H1 (cell line): ENCODE results near the gene FAM9B. TPM values are rescaled to one million over a fixed set of nuclear protein-coding genes. Genes with fewer than 3 reads are reported as not detected.

Source experiments
- CTCF ChIA-PET: fragments of 300-600 bp; sonication (Branson Sonifier 250); formaldehyde crosslinking; loops from one replicate; lab custom pipeline; 2021; ENCODE audit not compliant: partially characterized antibody; lab: Charles Lee
- POLR2A ChIA-PET: fragments of 300-600 bp; sonication (Branson Sonifier 250); formaldehyde crosslinking; loops from one replicate; lab custom pipeline; 2021; ENCODE audit warnings: inconsistent platforms; ENCODE audit not compliant: partially characterized antibody; lab: Charles Lee
- DNase-seq, 2 experiments: peaks; one replicate each; pipeline versions ENCODE4 v3.0.0 to v3.0.0-alpha.2; 2010 to 2022; ENCODE audit warnings: low spot score in 2 of 2, low read depth in 1 of 2, mixed read lengths in 1 of 2
- FAIRE-seq: peaks from 2 replicates; lab custom pipeline; 2011; peaks lifted over from hg19 to GRCh38; lab: Jason Lieb, UNC
- H2AFZ ChIP-seq: 2 replicates; pipeline ENCODE4 v1.8.1; 2012; ENCODE audit warnings: low read length, inconsistent platforms
- H2AK5ac ChIP-seq: 2 replicates; pipeline ENCODE4 v1.6.1; 2013; ENCODE audit warnings: low read depth, low read length
- H2BK120ac ChIP-seq: replicated peaks from 2 replicates; pipeline ENCODE3; 2013; ENCODE audit warnings: low read depth, low read length, inconsistent platforms
- H2BK12ac ChIP-seq: 2 replicates; pipeline ENCODE4 v1.6.1; 2013; ENCODE audit warnings: low read depth, low read length
- H2BK15ac ChIP-seq: 2 replicates; pipeline ENCODE4 v1.6.1; 2013; ENCODE audit warnings: low read length
- H2BK20ac ChIP-seq: 2 replicates; pipeline ENCODE4 v1.6.1; 2013; ENCODE audit warnings: low read length
- H2BK5ac ChIP-seq: 2 replicates; pipeline ENCODE4 v1.6.1; 2013; ENCODE audit warnings: low read depth, low read length
- H3K14ac ChIP-seq: 2 replicates; pipeline ENCODE4 v1.6.1; 2013; ENCODE audit warnings: inconsistent platforms; ENCODE audit not compliant: insufficient read length
- H3K18ac ChIP-seq: 2 replicates; pipeline ENCODE4 v1.6.1; 2013; ENCODE audit warnings: low read length; ENCODE audit errors: extremely low read depth
- H3K23ac ChIP-seq: 2 replicates; pipeline ENCODE4 v1.6.1; 2013; ENCODE audit warnings: inconsistent platforms; ENCODE audit not compliant: insufficient read length
- H3K23me2 ChIP-seq: 2 replicates; pipeline ENCODE4 v1.6.1; 2013; ENCODE audit warnings: low read depth, low read length
- H3K27ac ChIP-seq: 2 replicates; pipeline ENCODE4 v1.6.1; 2011; ENCODE audit warnings: low read depth, low read length, inconsistent platforms
- H3K27me3 ChIP-seq, 4 experiments: replicated peaks in 1 of 4; 1 replicate in 1 of 4; 2 replicates in 3 of 4; pipeline versions ENCODE4 v1.6.1 to v1.8.1; 2011 to 2013; ENCODE audit warnings: low read length in 3 of 4, mild to moderate bottlenecking in 3 of 4, inconsistent platforms in 2 of 4, mixed read lengths in 2 of 4, moderate library complexity in 1 of 4; ENCODE audit not compliant: control insufficient read depth in 3 of 4, insufficient read depth in 3 of 4; ENCODE audit errors: extremely low read depth in 1 of 4
- H3K36me3 ChIP-seq, 4 experiments: 2 replicates each; pipeline versions ENCODE4 v1.6.1 to v1.8.1; 2011 to 2013; ENCODE audit warnings: mild to moderate bottlenecking in 4 of 4, low read length in 3 of 4, moderate library complexity in 2 of 4, control low read depth in 1 of 4, inconsistent platforms in 1 of 4; ENCODE audit not compliant: insufficient read depth in 4 of 4, control insufficient read depth in 2 of 4
- H3K4ac ChIP-seq: replicated peaks from 2 replicates; pipeline ENCODE3; 2013; ENCODE audit warnings: low read length, low read depth, mixed read lengths, inconsistent platforms; ENCODE audit not compliant: insufficient read length
- H3K4me1 ChIP-seq, 4 experiments: replicated peaks in 1 of 4; 1 replicate in 1 of 4; 2 replicates in 3 of 4; pipeline versions ENCODE4 v1.6.1 to v1.8.1; 2011 to 2013; ENCODE audit warnings: low read length in 3 of 4, inconsistent platforms in 2 of 4, mixed read lengths in 1 of 4; ENCODE audit not compliant: insufficient read depth in 4 of 4, control insufficient read depth in 3 of 4
- H3K4me2 ChIP-seq, 2 experiments: 2 replicates each; pipeline versions ENCODE4 v1.6.1 to v1.8.1; 2011 to 2013; ENCODE audit warnings: low read depth in 2 of 2, low read length in 2 of 2, control low read depth in 1 of 2, inconsistent platforms in 1 of 2, mild to moderate bottlenecking in 1 of 2; ENCODE audit not compliant: insufficient read depth in 1 of 2
- H3K4me3 ChIP-seq, 4 experiments: fragments of 200-600, 300-600 bp in 1 of 4; sonication (generic), shearing (Covaris generic), sonication (Bioruptor Twin) in 1 of 4; 2 replicates each; pipeline versions ENCODE4 v1.5.1 to v1.8.1; 2011 to 2016; ENCODE audit warnings: low read length in 4 of 4, low read depth in 3 of 4, control low read depth in 2 of 4, inconsistent platforms in 2 of 4, mild to moderate bottlenecking in 2 of 4, mixed read lengths in 1 of 4, moderate library complexity in 1 of 4; ENCODE audit not compliant: insufficient read depth in 2 of 4; ENCODE audit errors: extremely low read depth in 1 of 4
- H3K56ac ChIP-seq: replicated peaks from 2 replicates; pipeline ENCODE3; 2013; ENCODE audit warnings: low read depth, mild to moderate bottlenecking, mixed read lengths, low read length, inconsistent platforms; ENCODE audit not compliant: insufficient read length
- H3K79me1 ChIP-seq: 2 replicates; pipeline ENCODE4 v1.6.1; 2013; ENCODE audit warnings: low read depth, low read length, control low read depth
- H3K79me2 ChIP-seq, 2 experiments: 2 replicates each; pipeline versions ENCODE4 v1.6.1 to v1.8.1; 2012 to 2013; ENCODE audit warnings: low read length in 2 of 2, mild to moderate bottlenecking in 2 of 2, inconsistent platforms in 1 of 2; ENCODE audit not compliant: insufficient read depth in 2 of 2, control insufficient read depth in 1 of 2
- H3K9ac ChIP-seq, 4 experiments: replicated peaks in 1 of 4; 1 replicate in 1 of 4; 2 replicates in 3 of 4; pipeline versions ENCODE4 v1.6.1 to v1.8.1; 2011 to 2013; ENCODE audit warnings: low read depth in 3 of 4, low read length in 3 of 4, control low read depth in 2 of 4, mild to moderate bottlenecking in 2 of 4, moderate library complexity in 2 of 4, inconsistent platforms in 1 of 4; ENCODE audit errors: extremely low read depth in 1 of 4
- H3K9me3 ChIP-seq, 2 experiments: 2 replicates each; pipeline versions ENCODE4 v1.6.1 to v1.8.1; 2012 to 2013; ENCODE audit warnings: mild to moderate bottlenecking in 2 of 2, moderate library complexity in 2 of 2, control low read depth in 1 of 2, inconsistent platforms in 1 of 2, low read depth in 1 of 2, low read length in 1 of 2, mixed read lengths in 1 of 2; ENCODE audit not compliant: insufficient read depth in 2 of 2
- H4K20me1 ChIP-seq, 2 experiments: replicated peaks in 1 of 2; 2 replicates each; pipeline versions ENCODE3 to v1.8.1; 2011 to 2013; ENCODE audit warnings: inconsistent platforms in 2 of 2, low read length in 2 of 2, mild to moderate bottlenecking in 1 of 2; ENCODE audit not compliant: insufficient read depth in 2 of 2, control insufficient read depth in 1 of 2
- H4K5ac ChIP-seq: 2 replicates; pipeline ENCODE4 v1.6.1; 2013; ENCODE audit warnings: low read length, low read depth, mixed read lengths, inconsistent platforms; ENCODE audit not compliant: insufficient read length
- H4K8ac ChIP-seq: 2 replicates; pipeline ENCODE4 v1.8.0; 2013; ENCODE audit warnings: mild to moderate bottlenecking, moderate library complexity, low read length, inconsistent platforms; ENCODE audit not compliant: insufficient read depth; ENCODE audit errors: extremely low read depth
- H4K91ac ChIP-seq: replicated peaks from 2 replicates; pipeline ENCODE3; 2013; ENCODE audit warnings: low read length, mixed read lengths, inconsistent platforms; ENCODE audit not compliant: insufficient read length
- ATF2 ChIP-seq: IDR thresholded peaks from 2 replicates; pipeline ENCODE4 v1.6.1; 2012; ENCODE audit warnings: low read length, inconsistent platforms
- WGBS, 2 experiments: shearing (Covaris generic) in 1 of 2; methylation state at CpG; one replicate each; pipeline versions ENCODE4 v1.1.6 to v1.1.7; 2013 to 2015; ENCODE audit warnings: low lambda C conversion rate in 2 of 2, mixed read lengths in 2 of 2, inconsistent platforms in 1 of 2, low coverage in 1 of 2, missing lambda C conversion rate in 1 of 2; ENCODE audit not compliant: insufficient replicate concordance in 2 of 2, insufficient coverage in 1 of 2, insufficient read length in 1 of 2; ENCODE audit errors: extremely low coverage in 1 of 2, missing lambda C conversion rate in 1 of 2; 5-methylcytosine and 5-hydroxymethylcytosine counted together
- polyA plus RNA-seq, 7 experiments: library from polyadenylated mRNA; depleted of rRNA in 3 of 7; stranded (reverse) in 5 of 7; unstranded in 2 of 7; fragments of >200 nt in 5 of 7; fragments of 200-250 nt in 2 of 7; gene quantifications; 1 replicate in 5 of 7; 2 replicates in 1 of 7; 4 replicates in 1 of 7; pipeline versions ENCODE4 v1.2.1 to v1.2.3, GENCODE V29; 2011 to 2013; ENCODE audit warnings: missing spikeins in 2 of 7, mixed read lengths in 2 of 7
- total RNA-seq: library from RNA; stranded (reverse); fragmentation: NEBNext Ultra II Directional; extraction: Animal tissue kit (Norgen Biotek cat#: 25700); gene quantifications from 2 replicates; pipeline ENCODE4 v1.2.1, GENCODE V29; 2021

Gene FAM9B
- total and polyA plus RNA-seq, 2 of the 8 experiments (the other 6 are each of a cell fraction or from before 2014, with no cell fraction given): not detected

- FAIRE-seq (no peak), DNase-seq (no peak)
- no peak overlapping the region for H2BK15ac ChIP-seq
- no peak overlapping the region for H2BK5ac ChIP-seq
- no peaks in the 10 kb centered on the region for H4K20me1 ChIP-seq
- POLR2A ChIA-PET: no interaction called here
- H3K14ac ChIP-seq: no peak overlapping the region
- no peak overlapping the region for H3K56ac ChIP-seq
- H2AK5ac ChIP-seq: no peak overlapping the region
- no peak overlapping the region for H3K18ac ChIP-seq
- H4K8ac ChIP-seq: no peak overlapping the region
- no peaks in the 10 kb centered on the region for H3K79me1 ChIP-seq
- H3K23me2 ChIP-seq: no peaks in the 10 kb centered on the region
- H3K4me2 ChIP-seq: no peak overlapping the region
- H2BK20ac ChIP-seq: no peak overlapping the region
- H3K9me3 ChIP-seq: no peaks in the 10 kb centered on the region
- no peaks in the 10 kb centered on the region for H3K79me2 ChIP-seq
- no peak overlapping the region for H3K4me3 ChIP-seq
- H4K91ac ChIP-seq: no peak overlapping the region
- H2BK120ac ChIP-seq: no peak overlapping the region
- no peak overlapping the region for H3K4ac ChIP-seq
- H2BK12ac ChIP-seq: no peak overlapping the region
- 83% methylated on average over 2 of the region's 2 CpGs; no CpG with 5 or more reads in 1 of the 2 experiments for WGBS, 2 experiments
- H2AFZ ChIP-seq: no peak overlapping the region
- H3K27ac ChIP-seq: no peak overlapping the region
- H3K4me1 ChIP-seq: no peaks in the 10 kb centered on the region
- H4K5ac ChIP-seq: no peak overlapping the region
- no peak overlapping the region for H3K23ac ChIP-seq
- H3K36me3 ChIP-seq: no peaks in the 10 kb centered on the region
- no peak overlapping the region for H3K9ac ChIP-seq
- no peaks in the 10 kb centered on the region for H3K27me3 ChIP-seq
- CTCF ChIA-PET: interaction anchor here (1.0 kb wide), 1 partner anchor 78 kb away, joined by 3 read pairs; no protein-coding TSS in a partner anchor
- TF ChIP-seq ATF2: no peak
These were observed 21.4 kb upstream of the FAM9B start for GRCh38 chrX:9055354-9055753.
